NCI-H2196 treated with DMSO at 0.1 percent for 48 hours (cell line): ENCODE data around the gene ETNPPL.

Experiments used
- DNase-seq: peaks from one replicate; lab custom pipeline; 2025; ENCODE audit not compliant: unreplicated experiment; lab: John Stamatoyannopoulos, UW

Gene ETNPPL

GRCh38 chr4:108700081-108700757, 62.6 kb downstream of the ETNPPL start:
- DNase-seq, result no peak

DNA sequence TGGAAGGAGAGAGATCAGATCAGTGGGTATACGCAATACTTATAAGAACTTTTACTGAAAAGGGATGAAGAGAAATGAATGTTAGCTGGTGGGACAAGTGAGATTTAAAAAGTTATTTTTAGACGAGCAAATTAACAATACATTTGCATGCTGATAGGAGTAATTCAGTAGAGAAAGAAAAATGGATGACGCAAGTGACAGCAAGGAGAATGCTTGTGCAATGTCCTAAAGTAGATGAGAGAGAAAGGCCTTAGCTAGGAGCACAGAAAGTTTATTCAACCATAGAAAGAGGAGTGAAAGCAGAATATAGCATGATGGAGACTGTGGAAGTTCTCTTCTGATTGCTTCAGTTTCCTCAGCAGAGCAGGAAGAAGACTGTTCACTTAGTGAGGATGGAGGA, 66.7 kb downstream of the ETNPPL start:
- DNase-seq, result no peak

- DNase-seq, result no peak
These were observed 67.8 kb downstream of the ETNPPL start for GRCh38 chr4:108695062-108695461.

- DNase-seq, result no peak
These were observed 68.4 kb downstream of the ETNPPL start for GRCh38 chr4:108694423-108694822.

DNA sequence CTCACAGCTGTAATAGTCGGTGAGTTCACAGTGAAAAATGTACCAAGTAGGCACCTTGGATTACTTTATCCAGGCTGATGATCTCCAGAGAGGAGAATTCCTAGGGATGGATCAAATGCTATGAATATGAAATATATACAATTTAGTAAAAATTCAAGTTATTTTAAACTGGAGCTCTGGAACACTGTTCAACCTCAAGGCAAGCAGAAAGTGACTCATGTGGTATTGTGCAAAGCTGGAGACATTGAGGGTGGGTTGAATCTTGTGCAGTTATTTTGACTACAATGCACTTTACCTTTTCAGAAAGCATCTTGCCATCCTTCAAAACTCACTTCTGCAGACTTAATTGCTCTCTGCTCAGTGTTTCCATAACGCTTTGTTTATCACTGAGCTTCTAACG, 69.0 kb downstream of the ETNPPL start:
- no peak for DNase-seq

- DNase-seq, result no peak
These were observed 69.6 kb downstream of the ETNPPL start for GRCh38 chr4:108693211-108693610.
